GM12891 (cell line): ENCODE data around the gene MGAM2.

ENCODE experiments used
- PAX5 ChIP-seq: IDR thresholded peaks from 2 replicates; pipeline ENCODE4 v1.6.1; 2011; ENCODE audit warnings: low read length, moderate library complexity, mild to moderate bottlenecking; ENCODE audit not compliant: insufficient read depth, severe bottlenecking
- POLR2A ChIP-seq: IDR thresholded peaks from 2 replicates; pipeline ENCODE4 v1.6.1; 2011; ENCODE audit warnings: low read depth, low read length, control low read depth
- POLR2AphosphoS5 ChIP-seq: IDR thresholded peaks from 2 replicates; pipeline ENCODE4 v1.6.1; 2011; ENCODE audit warnings: low read depth, low read length, control low read depth
- POU2F2 ChIP-seq: IDR thresholded peaks from 2 replicates; pipeline ENCODE4 v1.6.1; 2011; ENCODE audit warnings: low read depth, mild to moderate bottlenecking, control low read depth, low read length, moderate library complexity
- SPI1 ChIP-seq: IDR thresholded peaks from 2 replicates; pipeline ENCODE4 v1.6.1; 2011; ENCODE audit warnings: low read depth, low read length, control low read depth
- TAF1 ChIP-seq: IDR thresholded peaks from 2 replicates; pipeline ENCODE4 v1.6.1; 2011; ENCODE audit warnings: low read depth, low read length, control low read depth

DNA sequence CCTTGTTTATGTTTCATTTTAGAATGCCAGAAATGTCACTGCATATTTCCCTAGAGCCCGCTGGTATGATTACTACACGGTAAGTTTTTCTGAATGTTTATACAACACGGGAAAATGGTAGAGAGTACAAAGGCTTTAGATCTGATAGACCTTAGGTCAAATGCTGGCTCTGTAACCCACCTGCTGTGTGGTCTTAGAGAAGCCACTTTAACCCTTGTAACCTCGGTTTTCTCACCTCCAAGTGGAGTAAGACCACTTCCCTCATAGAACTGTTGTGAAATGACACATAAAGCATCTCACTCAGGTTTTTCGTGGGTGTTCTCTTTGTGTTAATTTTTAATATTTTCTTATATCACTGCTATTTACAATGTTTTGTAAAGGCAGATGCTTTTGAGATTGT lies 13.9 kb upstream of the MGAM2 start:
- no peak for TF ChIP-seq TAF1
- TF ChIP-seq POLR2AphosphoS5: no peak
- no peak for TF ChIP-seq PAX5
- no peak for TF ChIP-seq POLR2A
- no peak for TF ChIP-seq SPI1
- TF ChIP-seq POU2F2: no peak
